Pancreas (tissue), 10 donors: ENCODE measurements around the gene CEMIP2. TPM values are rescaled to one million over a fixed set of nuclear protein-coding genes. Genes with fewer than 3 reads are reported as not detected.

Experiments used
- ATAC-seq, 4 donors: fragments of 200-7000 bp; cut with Tn5 transposase; one replicate each; pipeline versions ENCODE4 v1.8.0 to v1.9.1; 2020; ENCODE audit warnings: mild to moderate bottlenecking in 4 of 4, moderate library complexity in 4 of 4
- DNase-seq, 6 donors: peaks; one replicate each; pipeline ENCODE4 v3.0.0-alpha.2; 2020
- FAIRE-seq: peaks from 2 replicates; lab custom pipeline; 2012; peaks lifted over from hg19 to GRCh38; lab: Jason Lieb, UNC
- H3K27ac ChIP-seq, 4 donors: fragments of 200-600 bp; sonication (generic); 1 replicate in 3 of 4; 2 replicates in 1 of 4; pipeline versions ENCODE4 v1.5.0 to v1.8.0; 2020
- H3K27me3 ChIP-seq, 4 donors: fragments of 200-600 bp; one replicate each; pipeline ENCODE4 v1.8.0; 2021
- H3K36me3 ChIP-seq, 3 donors: fragments of 200-600 bp; sonication (generic) in 1 of 3; one replicate each; pipeline versions ENCODE4 v1.5.0 to v1.8.0; 2020 to 2021
- H3K4me1 ChIP-seq, 3 donors: fragments of 200-600 bp; one replicate each; pipeline ENCODE4 v1.8.0; 2021
- H3K4me3 ChIP-seq, 4 donors: fragments of 200-600 bp; sonication (generic) in 2 of 4; one replicate each; pipeline versions ENCODE4 v1.5.0 to v1.8.0; 2020 to 2021
- H3K9me3 ChIP-seq, 4 donors: fragments of 200-600 bp; one replicate each; pipeline ENCODE4 v1.8.0; 2021
- CTCF ChIP-seq, 4 donors: fragments of 200-600 bp; sonication (generic) in 3 of 4; IDR thresholded peaks; one replicate each; pipeline versions ENCODE4 v1.5.0 to v1.8.0; 2021; ENCODE audit warnings: antibody characterized with exemption in 4 of 4
- WGBS, 2 donors: extraction: QIAGEN DNeasy Blood & Tissue Kit; methylation state at CpG; one replicate each; pipeline ENCODE4 v1.1.7; 2013; 5-methylcytosine and 5-hydroxymethylcytosine counted together
- intact Hi-C, 3 donors: fragments of 100-400 bp; cut with DNase I; formaldehyde crosslinking; loops; one replicate each; pipeline versions ENCODE4 v1.11.1 to v1.14.2; 2022
- polyA plus RNA-seq, 2 donors: library from polyadenylated mRNA; stranded (reverse); fragments of 200-250 nt; gene quantifications; one replicate each; pipeline ENCODE4 v1.2.3, GENCODE V29; 2013
- total RNA-seq, 6 donors: library from RNA; stranded (reverse); fragmentation: NEBNext Ultra II Directional in 4 of 6; extraction: Animal tissue kit (Norgen Biotek cat#: 25700) in 4 of 6; gene quantifications; one replicate each; pipeline versions ENCODE4 v1.2.1 to v1.2.4, GENCODE V29; 2021 to 2023
- donor health status: healthy with polysubstance abuse.
- donor health status: DM: no; HTN: no; CAD: no; lungs with moderate emphysema.
- donor health status: DM: no; HTN: no; CAD: no.
- donor health status: control.
- donor health status: control.
- donor health status: Bipolar disorder and iron deficiency.
- donor health status: DM: yes; HTN: yes; CAD: no.
- donor health status: DM: no; HTN: no; CAD: no.
- donor health status: DM: no; HTN: no; CAD: no.
- donor health status: DM: yes; HTN: yes; CAD: no.

Gene CEMIP2
- total and polyA plus RNA-seq, 8 donors = 14.3 to 42.1 (median 23.3) TPM

GRCh38 chr9:71765693-71766092 lies 2.6 kb downstream of the CEMIP2 start:
- H3K9me3 ChIP-seq = no peaks in the 10 kb centered on the region
- peak overlapping the region in 1 of 4 donors; percentile 73 for H3K4me3 ChIP-seq
- DNase-seq (no peak), FAIRE-seq (no peak), ATAC-seq (no peak)
- H3K27ac ChIP-seq = peak overlapping the region in 2 of 4 donors; percentile 96 to 98
- TF ChIP-seq CTCF (IDR thresholded peaks at IDR 0.05) = no peak
- peaks cover 47 to 53% (median 49%) of the 10 kb centered on the region in 3 donors for H3K4me1 ChIP-seq
- intact Hi-C loops = no loop called here
- H3K27me3 ChIP-seq = no peaks in the 10 kb centered on the region
- no peaks in the 10 kb centered on the region for H3K36me3 ChIP-seq
- WGBS, 2 donors = 67% methylated on average over 2 of the region's 2 CpGs

GRCh38 chr9:71764891-71765290 lies 3.4 kb downstream of the CEMIP2 start:
- intact Hi-C loops = no loop called here
- Histone ChIP-seq H3K4me3 (peak overlapping the region in 1 of 4 donors; percentile 73), H3K4me1 (peaks cover 52 to 60% (median 56%) of the 10 kb centered on the region in 3 donors), H3K9me3 (no peaks in the 10 kb centered on the region), H3K27me3 (no peaks in the 10 kb centered on the region), H3K36me3 (no peaks in the 10 kb centered on the region), H3K27ac (peak overlapping the region in 2 of 4 donors; percentile 96 to 98)
- FAIRE-seq = no peak
- no peak for TF ChIP-seq CTCF (IDR thresholded peaks at IDR 0.05)
- WGBS, 2 donors = 60 to 64% methylated on average over 1 of the region's 1 CpG
- no peak for ATAC-seq
- DNase-seq = no peak

- no peaks in the 10 kb centered on the region for H3K36me3 ChIP-seq
- H3K27ac ChIP-seq = peak overlapping the region; percentile 7 to 98 (median 64)
- DNase-seq = no peak
- ATAC-seq = no peak
- peaks cover 55 to 63% (median 58%) of the 10 kb centered on the region in 3 donors for H3K4me1 ChIP-seq
- no peak for TF ChIP-seq CTCF (IDR thresholded peaks at IDR 0.05)
- 30 to 33% methylated on average over 4 of the region's 4 CpGs for WGBS, 2 donors
- no peak for FAIRE-seq
- no peaks in the 10 kb centered on the region for H3K27me3 ChIP-seq
- peak overlapping the region in 1 of 4 donors; percentile 73 for H3K4me3 ChIP-seq
- intact Hi-C loops = no loop called here
- no peaks in the 10 kb centered on the region for H3K9me3 ChIP-seq
These were observed 3.9 kb downstream of the CEMIP2 start for GRCh38 chr9:71764463-71764862.

GRCh38 chr9:71763832-71764231 lies 4.5 kb downstream of the CEMIP2 start:
- Histone ChIP-seq H3K27ac (peak overlapping the region in 3 of 4 donors; percentile 33 to 98 (median 96)), H3K4me1 (peaks cover 62 to 69% (median 63%) of the 10 kb centered on the region in 3 donors)
- FAIRE-seq = no peak

More at GRCh38 chr9:71763832-71764231, 4.5 kb downstream of the CEMIP2 start:
- ATAC-seq = no peak
- Histone ChIP-seq H3K9me3 (no peaks in the 10 kb centered on the region), H3K27me3 (no peaks in the 10 kb centered on the region), H3K36me3 (no peaks in the 10 kb centered on the region), H3K4me3 (peak overlapping the region in 1 of 4 donors; percentile 73)
- intact Hi-C loops = no loop called here
- no peak for TF ChIP-seq CTCF (IDR thresholded peaks at IDR 0.05)
- no peak for DNase-seq
